K562 (cell line): ENCODE data around the gene KLHL24. TPM values are rescaled to one million over a fixed set of nuclear protein-coding genes. Genes with fewer than 3 reads are reported as not detected.
A peak's percentile ranks its signal among the peaks of the same experiment; 100 is the strongest.

Experiments used
- CHD7 ChIP-seq: fragments of 200-600 bp; sonication (generic); IDR thresholded peaks from one replicate; pipeline ENCODE4 v1.6.1; 2012; ENCODE audit warnings: mild to moderate bottlenecking, low read depth, low read length, inconsistent platforms
- CXXC5 ChIP-seq: fragments of 250-450 bp; sonication (Bioruptor Pico); IDR thresholded peaks from 2 replicates; pipeline ENCODE4 v1.8.0; 2022; ENCODE audit warnings: inconsistent platforms, mild to moderate bottlenecking, moderate library complexity
- DACH1 ChIP-seq: fragments of 450-650 bp; IDR thresholded peaks from 2 replicates; pipeline ENCODE4 v1.6.1; 2018; ENCODE audit not compliant: partially characterized antibody
- EGR1 ChIP-seq: fragments of 450-650 bp; conservative IDR thresholded peaks from 2 replicates; pipeline ENCODE4 v1.6.1; 2017; ENCODE audit warnings: mild to moderate bottlenecking
- ZNF695 ChIP-seq: fragments of 450-650 bp; formaldehyde crosslinking; IDR thresholded peaks from 2 replicates; pipeline ENCODE4 v1.4.0; 2020; ENCODE audit warnings: mild to moderate bottlenecking, moderate library complexity
- polyA plus RNA-seq, 8 experiments: library from polyadenylated mRNA; depleted of rRNA in 4 of 8; stranded (reverse) in 5 of 8; unstranded in 3 of 8; fragments of >200 nt; fragmentation: Nextera tagmentation in 2 of 8; fragmentation: Illumina TruSeq in 1 of 8; extraction: Ambion mirVana in 2 of 8; extraction: Trizol in 1 of 8; gene quantifications; 2 replicates each; pipeline versions ENCODE4 v1.2.1 to v1.2.3, GENCODE V29; 2011 to 2014; ENCODE audit warnings: inconsistent platforms in 1 of 8, missing spikeins in 1 of 8
- total RNA-seq, 7 experiments: library from RNA; depleted of rRNA in 6 of 7; stranded (reverse); fragments of >200 nt in 6 of 7; fragmentation: Illumina TruSeq in 2 of 7; extraction: Trizol in 2 of 7; gene quantifications; 2 replicates each; pipeline versions ENCODE4 v1.2.1 to v1.2.3, GENCODE V29; 2011 to 2021; ENCODE audit warnings: low replicate concordance in 1 of 7

KLHL24 gene
- total and polyA plus RNA-seq, 9 of the 15 experiments (the other 6 are each of a cell fraction or from before 2014, with no cell fraction given) = 3.3 to 21.2 (median 14.2) TPM

GRCh38 chr3:183636221-183637105 lies 1.0 kb downstream of the KLHL24 start (continued):
- TF ChIP-seq CHD7 = no peak
- TF ChIP-seq CXXC5 (CRISPR knock-in tag) = peak; percentile 80
- peak; percentile 66 for TF ChIP-seq DACH1
- TF ChIP-seq ZNF695 = no peak
- peak; percentile 76 for TF ChIP-seq EGR1
